Fibroblast of peridontal ligament (primary cell): ENCODE data around the gene DEPDC4.
"Not testable (repeated sequence)": the region's sequence is repeated elsewhere in the genome, so short reads cannot be mapped to it uniquely, and the experiment has no call there.

Experiments used
- DNase-seq: peaks from one replicate; pipeline ENCODE4 v3.0.0-alpha.2; 2010; ENCODE audit errors: extremely low read depth

DEPDC4 gene

DNA sequence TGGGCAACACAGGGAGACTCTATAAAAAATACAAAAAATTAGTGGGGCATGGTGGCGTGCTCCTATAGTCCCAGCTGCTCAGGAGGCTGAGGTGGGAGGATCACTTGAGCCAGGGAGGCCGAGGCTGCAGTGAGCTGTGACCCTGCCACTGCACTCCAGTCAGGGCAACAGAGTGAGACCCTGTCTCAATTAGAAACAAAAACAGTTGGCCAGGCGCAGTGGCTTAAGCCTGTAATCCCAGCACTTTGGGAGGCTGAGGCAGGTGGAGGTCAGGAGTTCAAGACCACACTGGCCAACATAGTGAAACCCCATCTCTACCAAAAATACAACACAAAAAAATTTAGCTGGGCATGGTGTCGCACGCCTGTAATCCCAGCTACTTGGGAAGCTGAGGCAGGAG, 1.8 kb downstream of the DEPDC4 start:
- DNase-seq: not testable (repeated sequence)

GRCh38 chr12:100263131-100263530, 3.7 kb downstream of the DEPDC4 start:
- DNase-seq: no peak

DNA sequence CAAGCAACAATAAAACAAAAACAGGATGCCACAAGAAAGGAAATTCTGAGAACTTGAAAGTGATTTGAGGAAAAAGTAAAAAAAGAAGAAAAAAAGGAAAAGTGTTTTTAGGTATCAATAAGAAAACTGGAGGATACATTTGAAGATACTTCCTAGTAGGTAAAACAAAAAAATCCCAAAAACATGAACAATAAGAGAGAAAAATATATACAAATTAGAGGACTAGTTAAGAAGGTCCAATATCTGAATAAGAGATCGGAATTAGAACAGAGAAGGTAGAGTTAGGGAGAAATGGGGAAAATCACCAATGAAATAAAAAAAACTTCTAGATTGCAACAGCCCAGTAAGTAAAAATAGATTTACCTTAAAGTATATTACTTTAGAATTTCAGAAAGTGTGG, 8.8 kb downstream of the DEPDC4 start:
- DNase-seq: no peak

GRCh38 chr12:100254876-100255275, 12.0 kb downstream of the DEPDC4 start:
- DNase-seq: no peak

- DNase-seq: no peak
Observed at GRCh38 chr12:100253437-100253836, 13.4 kb downstream of the DEPDC4 start.

GRCh38 chr12:100251917-100252316, 15.0 kb downstream of the DEPDC4 start:
- no peak for DNase-seq

DNA sequence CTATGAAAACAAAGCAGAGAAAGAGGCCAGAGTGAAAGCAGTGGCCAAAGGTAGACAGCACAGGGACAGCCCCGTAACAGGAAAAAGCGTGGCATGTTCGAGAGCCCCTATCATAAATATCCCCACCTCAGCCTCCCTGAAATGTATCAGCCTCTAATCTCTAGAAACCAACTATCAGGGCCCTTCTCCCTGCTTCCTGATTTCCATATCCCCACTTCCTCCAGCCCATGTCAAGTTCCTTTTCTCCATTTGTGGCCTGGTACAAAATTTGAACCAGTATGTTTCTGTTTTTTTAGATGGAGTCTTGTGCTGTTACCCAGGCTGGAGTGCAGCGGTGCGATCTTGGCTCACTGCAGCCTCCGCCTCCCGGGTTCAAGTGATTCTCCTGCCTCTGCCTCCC, 16.9 kb downstream of the DEPDC4 start:
- DNase-seq: no peak

- DNase-seq: peak; percentile 15
Observed at GRCh38 chr12:100248886-100249285, 18.0 kb downstream of the DEPDC4 start.

DNA sequence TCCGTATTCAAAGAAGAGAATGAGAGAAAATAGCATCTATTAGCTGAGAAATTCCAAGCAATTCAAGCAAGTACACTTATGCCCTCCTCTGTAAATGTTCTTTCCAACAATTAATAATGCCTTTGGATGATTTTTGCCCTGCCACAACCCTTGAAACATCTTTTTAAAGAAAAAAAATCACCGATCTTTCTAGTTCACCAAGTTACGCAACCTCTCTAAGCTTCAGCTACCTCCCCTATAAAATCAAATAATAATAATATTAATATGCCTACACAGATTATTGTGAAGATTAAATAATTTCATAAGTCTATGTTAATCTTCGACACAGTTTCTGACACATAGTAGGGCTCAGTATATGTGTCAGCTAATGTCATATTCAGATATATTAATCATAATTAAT, 19.1 kb downstream of the DEPDC4 start:
- DNase-seq: no peak

- DNase-seq: no peak
Observed at GRCh38 chr12:100243137-100243536, 23.7 kb downstream of the DEPDC4 start.

GRCh38 chr12:100239589-100239988, 27.3 kb downstream of the DEPDC4 start:
- no peak for DNase-seq

DNA sequence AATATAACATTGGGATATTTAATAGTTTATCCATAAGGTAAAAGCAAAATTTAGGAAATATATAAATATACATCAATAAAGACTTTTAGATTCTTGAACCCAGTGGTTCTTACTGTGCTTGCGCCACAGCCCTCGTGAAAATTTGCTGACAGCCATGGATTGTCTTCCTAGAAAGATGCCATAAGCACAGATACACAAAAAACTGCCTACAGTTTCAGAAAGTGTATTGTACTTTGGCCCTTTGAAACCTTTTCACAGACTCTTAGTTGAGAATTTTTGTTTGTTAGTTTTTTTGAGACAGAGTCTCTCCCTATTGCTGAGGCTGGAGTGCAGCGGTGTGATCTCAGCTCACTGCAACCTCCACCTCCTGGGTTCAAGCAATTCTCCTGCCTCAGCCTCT, 28.1 kb downstream of the DEPDC4 start:
- DNase-seq: no peak

- DNase-seq: peak; percentile 77
Observed at GRCh38 chr12:100234591-100235304, 32.1 kb downstream of the DEPDC4 start.

- DNase-seq: peak; percentile 77
Observed at GRCh38 chr12:100234166-100234565, 32.7 kb downstream of the DEPDC4 start.

DNA sequence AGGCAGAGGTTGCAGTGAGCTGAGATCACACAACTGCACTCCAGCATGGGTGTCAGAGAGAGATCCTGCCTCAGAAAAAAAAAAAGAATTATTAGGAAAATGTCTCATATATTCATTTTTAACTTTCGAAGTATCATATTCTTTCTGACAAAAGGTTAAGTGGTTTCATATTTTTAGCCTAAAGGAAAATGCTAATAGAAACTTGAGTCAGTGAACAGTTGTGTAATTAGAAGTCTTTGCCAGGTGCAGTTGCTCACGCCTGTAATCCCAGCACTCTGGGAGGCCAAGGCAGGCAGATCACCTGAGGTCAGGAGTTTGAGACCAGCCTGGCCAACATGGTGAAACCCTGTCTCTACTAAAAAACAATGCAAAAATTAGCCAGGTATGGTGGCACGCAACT, 35.0 kb downstream of the DEPDC4 start:
- DNase-seq: not testable (repeated sequence)

GRCh38 chr12:100229876-100230275, 37.0 kb downstream of the DEPDC4 start:
- no peak for DNase-seq

- DNase-seq: peak; percentile 15
Observed at GRCh38 chr12:100229036-100229635, 37.7 kb downstream of the DEPDC4 start.

DNA sequence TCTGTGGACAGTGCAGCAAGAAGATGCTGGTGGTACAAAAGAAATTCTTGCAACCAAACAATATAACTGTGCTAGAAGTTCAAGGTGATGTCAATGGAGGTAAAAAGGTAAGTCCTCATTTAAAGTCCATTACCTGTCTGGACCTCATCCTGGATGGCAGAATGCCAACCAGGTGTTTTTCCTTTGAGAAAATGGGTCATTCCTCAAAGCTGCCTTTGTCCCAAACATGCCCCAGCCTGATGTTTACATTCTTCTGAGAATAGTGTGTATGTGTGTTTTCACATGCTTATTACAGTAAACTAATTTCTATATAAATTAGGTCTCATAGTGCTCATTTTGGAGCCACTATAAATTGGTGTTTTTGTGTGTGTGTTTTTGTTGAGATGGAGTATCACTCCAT, 41.4 kb downstream of the DEPDC4 start:
- no peak for DNase-seq

- DNase-seq: not testable (repeated sequence)
Observed at GRCh38 chr12:100222173-100222572, 44.7 kb downstream of the DEPDC4 start.

DNA sequence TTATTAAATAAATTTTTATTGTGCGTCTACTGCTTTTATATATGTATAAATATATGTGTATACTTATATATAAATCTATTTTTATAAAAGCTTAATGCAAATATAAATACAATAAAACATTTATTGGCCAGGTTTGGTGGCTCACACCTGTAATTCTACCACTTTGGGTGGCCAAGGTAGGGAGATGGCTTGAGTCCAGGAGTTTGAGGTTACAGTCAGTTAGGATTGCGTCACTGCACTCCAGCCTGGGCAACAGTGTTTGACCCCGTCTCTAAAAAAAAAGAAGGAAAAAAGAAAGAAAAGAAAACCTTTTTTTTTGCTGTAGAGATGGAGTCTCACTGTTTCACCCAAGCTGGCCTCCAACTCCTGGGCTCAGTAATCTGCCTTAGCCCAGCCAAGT, 45.4 kb downstream of the DEPDC4 start:
- DNase-seq: no peak

GRCh38 chr12:100219328-100220109, 47.4 kb downstream of the DEPDC4 start:
- no peak for DNase-seq

GRCh38 chr12:100216337-100216736, 50.5 kb downstream of the DEPDC4 start:
- no peak for DNase-seq

GRCh38 chr12:100215209-100215608, 51.7 kb downstream of the DEPDC4 start:
- peak; percentile 21 for DNase-seq
